CD8-positive, alpha-beta memory T cell (primary cell): ENCODE measurements around the gene DCTPP1. TPM values are rescaled to one million over a fixed set of nuclear protein-coding genes. Genes with fewer than 3 reads are reported as not detected.
"Not testable (repeated sequence)": the region's sequence is repeated elsewhere in the genome, so short reads cannot be mapped to it uniquely, and the experiment has no call there.

Experiments used
- CTCF ChIA-PET: fragments of 350-600 bp; sonication (Branson Sonifier 250); formaldehyde crosslinking; loops from one replicate; lab custom pipeline; 2021; ENCODE audit warnings: antibody characterized with exemption; lab: Charles Lee
- POLR2A ChIA-PET: fragments of 350-600 bp; sonication (Branson Sonifier 250); formaldehyde crosslinking; loops from one replicate; lab custom pipeline; 2021; ENCODE audit warnings: antibody characterized with exemption; lab: Charles Lee
- DNase-seq, 5 donors: peaks; one replicate each; pipeline versions ENCODE4 v3.0.0 to v3.0.0-alpha.2; 2020 to 2022; ENCODE audit warnings: mixed read lengths in 1 of 5
- H3K27ac ChIP-seq: one replicate; pipeline ENCODE4 v1.7.0; 2013; ENCODE audit warnings: low read depth, mild to moderate bottlenecking, low read length, moderate library complexity
- H3K27me3 ChIP-seq: 2 replicates; pipeline ENCODE4 v1.7.0; 2013; ENCODE audit warnings: low read length, mild to moderate bottlenecking; ENCODE audit not compliant: insufficient read depth, poor library complexity, severe bottlenecking
- H3K36me3 ChIP-seq: 2 replicates; pipeline ENCODE4 v1.7.0; 2013; ENCODE audit warnings: mild to moderate bottlenecking, low read length, moderate library complexity; ENCODE audit not compliant: insufficient read depth
- H3K4me1 ChIP-seq: 2 replicates; pipeline ENCODE4 v1.7.0; 2013; ENCODE audit warnings: mild to moderate bottlenecking, low read length, moderate library complexity; ENCODE audit not compliant: insufficient read depth
- H3K4me3 ChIP-seq: 2 replicates; pipeline ENCODE4 v1.7.0; 2013; ENCODE audit warnings: mild to moderate bottlenecking, low read length
- H3K9me3 ChIP-seq: 2 replicates; pipeline ENCODE4 v1.7.0; 2013; ENCODE audit warnings: mild to moderate bottlenecking, low read length
- H3K27ac Mint-ChIP-seq, 8 donors: one replicate each; pipeline ENCODE4 v1.8.0; 2020 to 2021; ENCODE audit warnings: mixed read lengths in 8 of 8, mild to moderate bottlenecking in 6 of 8, inconsistent platforms in 3 of 8, moderate library complexity in 3 of 8
- H3K27me3 Mint-ChIP-seq, 2 donors: one replicate each; pipeline ENCODE4 v1.8.0; 2020 to 2021; ENCODE audit warnings: mixed read lengths in 2 of 2, mild to moderate bottlenecking in 1 of 2, moderate library complexity in 1 of 2
- H3K36me3 Mint-ChIP-seq, 3 donors: one replicate each; pipeline ENCODE4 v1.8.0; 2020 to 2021; ENCODE audit warnings: mixed read lengths in 3 of 3, inconsistent platforms in 1 of 3, mild to moderate bottlenecking in 1 of 3
- H3K4me1 Mint-ChIP-seq, 3 donors: one replicate each; pipeline ENCODE4 v1.8.0; 2020 to 2021; ENCODE audit warnings: mixed read lengths in 3 of 3, inconsistent platforms in 1 of 3, mild to moderate bottlenecking in 1 of 3
- H3K4me3 Mint-ChIP-seq, 7 donors: one replicate each; pipeline ENCODE4 v1.8.0; 2020 to 2021; ENCODE audit warnings: mixed read lengths in 7 of 7, mild to moderate bottlenecking in 6 of 7, moderate library complexity in 4 of 7, inconsistent platforms in 2 of 7
- H3K9me3 Mint-ChIP-seq, 5 donors: one replicate each; pipeline ENCODE4 v1.8.0; 2020 to 2022; ENCODE audit warnings: mixed read lengths in 5 of 5, mild to moderate bottlenecking in 3 of 5, moderate library complexity in 2 of 5, inconsistent platforms in 1 of 5
- polyA plus RNA-seq: library from polyadenylated mRNA; unstranded; fragments of 300-500 nt; fragmentation: Illumina TruSeq; gene quantifications from one replicate; pipeline ENCODE4 v1.2.3, GENCODE V29; 2021
- total RNA-seq, 2 experiments: library from RNA; stranded (reverse); gene quantifications; one replicate each; pipeline ENCODE4 v1.2.3, GENCODE V29; 2021

The DCTPP1 gene
- total RNA-seq (100 to 1,000 TPM; 174 to 175 TPM), polyA plus RNA-seq (73.7 TPM)

GRCh38 chr16:30429678-30430427 lies at the start of gene DCTPP1:
DCTPP1 (minus strand) TSS chr16:30430030; CDS start chr16:30429980, 50 bp downstream.
- Mint-ChIP-seq H3K9me3 (no peaks in the 10 kb centered on the region), H3K27ac (peak within 1 kb of the TSS in 1 of 8 donors; percentile 70), H3K4me3 (no peak within 1 kb of the TSS), H3K27me3 (no peaks in the 10 kb centered on the region), H3K4me1 (peaks cover 17 to 20% (median 20%) of the 10 kb centered on the region in 3 donors), H3K36me3 (peaks cover 0 to 21% (median 7%) of the 10 kb centered on the region in 3 donors)
- H3K9me3 ChIP-seq: no peaks in the 10 kb centered on the region
- CTCF ChIA-PET: interaction anchor here (0.6 to 3.0 kb wide), 69 partner anchors 8 to 552 kb away, joined by 3 to 39 read pairs (median 5); partner anchors contain the start of genes CORO1A, FBRS, ITGAL and PRR14
- H3K4me1 ChIP-seq: peaks cover 25% of the 10 kb centered on the region
- peaks cover 10% of the 10 kb centered on the region for H3K36me3 ChIP-seq
- H3K27me3 ChIP-seq: no peaks in the 10 kb centered on the region
- peak within 1 kb of the TSS; percentile 81 for H3K4me3 ChIP-seq
- peak within 1 kb of the TSS; percentile 62 for H3K27ac ChIP-seq
- peak; percentile 92 to 98 (median 96) for DNase-seq
- POLR2A ChIA-PET: interaction anchor here (0.5 to 1.6 kb wide), 23 partner anchors 12 to 1420 kb away, joined by 3 to 35 read pairs (median 5); partner anchors contain the start of genes ALDOA, CORO1A, ITGAL and ZNF688

- peaks cover 0 to 1% of the 10 kb centered on the region in 2 donors for H3K27me3 Mint-ChIP-seq
- H3K27ac ChIP-seq: no peak overlapping the region
- peak overlapping the region; percentile 47 to 89 (median 84) for H3K27ac Mint-ChIP-seq
- H3K9me3 ChIP-seq: no peaks in the 10 kb centered on the region
- H3K36me3 Mint-ChIP-seq: peaks cover 6 to 91% (median 25%) of the 10 kb centered on the region in 3 donors
- ChIA-PET CTCF (interaction anchor here (1.3 to 3.4 kb wide), 2 partner anchors 29 to 49 kb away, joined by 5 to 27 read pairs; partner anchors contain the start of gene DCTPP1), POLR2A (interaction anchor here (0.7 to 1.2 kb wide), 5 partner anchors 10 to 774 kb away, joined by 3 to 16 read pairs (median 7); no protein-coding TSS in a partner anchor)
- H3K36me3 ChIP-seq: peaks cover 57% of the 10 kb centered on the region
- H3K4me1 ChIP-seq: peaks cover 69% of the 10 kb centered on the region
- no peak overlapping the region for H3K4me3 ChIP-seq
- H3K27me3 ChIP-seq: no peaks in the 10 kb centered on the region
- H3K9me3 Mint-ChIP-seq: no peaks in the 10 kb centered on the region
- no peak for DNase-seq
- H3K4me1 Mint-ChIP-seq: peaks cover 55 to 82% (median 77%) of the 10 kb centered on the region in 3 donors
- peak overlapping the region in 5 of 7 donors; percentile 2 to 50 (median 32) for H3K4me3 Mint-ChIP-seq
Measured at GRCh38 chr16:30478766-30479478, 49.1 kb upstream of the DCTPP1 start.

GRCh38 chr16:30477773-30478172 lies 47.9 kb upstream of the DCTPP1 start:
- POLR2A ChIA-PET: interaction anchor here (0.7 to 3.0 kb wide), 5 partner anchors 10 to 28 kb away, joined by 3 to 19 read pairs (median 5); no protein-coding TSS in a partner anchor
- not testable (repeated sequence) for H3K27ac ChIP-seq, H3K9me3 ChIP-seq, H3K27me3 ChIP-seq, DNase-seq, H3K27me3 Mint-ChIP-seq, H3K4me3 ChIP-seq, H3K9me3 Mint-ChIP-seq
- peak overlapping the region; percentile 68 to 95 (median 83) for H3K27ac Mint-ChIP-seq
- peaks cover 65% of the 10 kb centered on the region for H3K4me1 ChIP-seq
- peak overlapping the region in 6 of 7 donors; percentile 36 to 100 (median 40) for H3K4me3 Mint-ChIP-seq
- H3K4me1 Mint-ChIP-seq: peaks cover 50 to 74% (median 70%) of the 10 kb centered on the region in 3 donors
- H3K36me3 ChIP-seq: peaks cover 47% of the 10 kb centered on the region
- H3K36me3 Mint-ChIP-seq: peaks cover 6 to 91% (median 19%) of the 10 kb centered on the region in 3 donors
- CTCF ChIA-PET: interaction anchor here (1.9 to 3.3 kb wide), 3 partner anchors 20 to 28 kb away, joined by 5 to 28 read pairs (median 22); no protein-coding TSS in a partner anchor

- Histone ChIP-seq H3K4me3 (no peak overlapping the region), H3K27me3 (no peaks in the 10 kb centered on the region), H3K36me3 (peaks cover 40% of the 10 kb centered on the region), H3K27ac (peak overlapping the region; percentile 15), H3K4me1 (peaks cover 62% of the 10 kb centered on the region), H3K9me3 (no peaks in the 10 kb centered on the region)
- Mint-ChIP-seq H3K4me1 (peaks cover 50 to 75% (median 69%) of the 10 kb centered on the region in 3 donors), H3K9me3 (peaks cover 0 to 3% (median 0%) of the 10 kb centered on the region in 5 donors), H3K27me3 (peaks cover 0 to 1% of the 10 kb centered on the region in 2 donors), H3K36me3 (peaks cover 6 to 89% (median 16%) of the 10 kb centered on the region in 3 donors), H3K4me3 (peak overlapping the region in 6 of 7 donors; percentile 15 to 100 (median 42)), H3K27ac (peak overlapping the region; percentile 68 to 95 (median 84))
- DNase-seq: no peak
- ChIA-PET CTCF (interaction anchor here (1.9 to 3.3 kb wide), 4 partner anchors 19 to 47 kb away, joined by 5 to 28 read pairs (median 16); partner anchors contain the start of gene DCTPP1), POLR2A (interaction anchor here (0.7 to 3.0 kb wide), 7 partner anchors 9 to 121 kb away, joined by 3 to 19 read pairs (median 4); no protein-coding TSS in a partner anchor)
Measured at GRCh38 chr16:30476991-30477390, 47.2 kb upstream of the DCTPP1 start.

- H3K4me3 Mint-ChIP-seq: peak overlapping the region; percentile 94 to 100 (median 98)
- Histone ChIP-seq H3K9me3 (no peaks in the 10 kb centered on the region), H3K36me3 (peaks cover 19% of the 10 kb centered on the region), H3K4me1 (peaks cover 74% of the 10 kb centered on the region), H3K27me3 (no peaks in the 10 kb centered on the region), H3K4me3 (peak overlapping the region; percentile 91), H3K27ac (peak overlapping the region; percentile 74)
- peak overlapping the region; percentile 79 to 97 (median 85) for H3K27ac Mint-ChIP-seq
- H3K36me3 Mint-ChIP-seq: peaks cover 6 to 68% (median 7%) of the 10 kb centered on the region in 3 donors
- peaks cover 0 to 1% of the 10 kb centered on the region in 2 donors for H3K27me3 Mint-ChIP-seq
- POLR2A ChIA-PET: interaction anchor here (0.9 to 4.9 kb wide), 11 partner anchors 7 to 408 kb away, joined by 3 to 102 read pairs (median 10); partner anchors contain the start of gene DCTPP1
- CTCF ChIA-PET: interaction anchor here (1.3 to 3.5 kb wide), 6 partner anchors 10 to 45 kb away, joined by 3 to 43 read pairs (median 26); partner anchors contain the start of gene DCTPP1
- H3K9me3 Mint-ChIP-seq: peaks cover 0 to 3% (median 0%) of the 10 kb centered on the region in 5 donors
- DNase-seq: no peak
- peaks cover 54 to 79% (median 67%) of the 10 kb centered on the region in 3 donors for H3K4me1 Mint-ChIP-seq
Measured at GRCh38 chr16:30474684-30475083, 44.9 kb upstream of the DCTPP1 start.

- POLR2A ChIA-PET: interaction anchor here (0.9 to 4.9 kb wide), 14 partner anchors 8 to 408 kb away, joined by 3 to 102 read pairs (median 5); partner anchors contain the start of gene DCTPP1
- H3K27ac Mint-ChIP-seq: peak overlapping the region; percentile 94 to 99 (median 97)
- H3K27me3 Mint-ChIP-seq: peaks cover 0 to 1% of the 10 kb centered on the region in 2 donors
- peak overlapping the region; percentile 96 to 100 (median 98) for H3K4me3 Mint-ChIP-seq
- Histone ChIP-seq H3K36me3 (peaks cover 16% of the 10 kb centered on the region), H3K4me1 (peaks cover 76% of the 10 kb centered on the region), H3K4me3 (peak overlapping the region; percentile 91), H3K27ac (peak overlapping the region; percentile 74), H3K27me3 (no peaks in the 10 kb centered on the region), H3K9me3 (no peaks in the 10 kb centered on the region)
- peaks cover 0 to 3% (median 0%) of the 10 kb centered on the region in 5 donors for H3K9me3 Mint-ChIP-seq
- H3K4me1 Mint-ChIP-seq: peaks cover 57 to 82% (median 68%) of the 10 kb centered on the region in 3 donors
- peaks cover 6 to 61% (median 7%) of the 10 kb centered on the region in 3 donors for H3K36me3 Mint-ChIP-seq
- CTCF ChIA-PET: interaction anchor here (0.6 to 3.5 kb wide), 12 partner anchors 9 to 348 kb away, joined by 3 to 43 read pairs (median 6); partner anchors contain the start of genes DCTPP1 and SEPHS2
- DNase-seq: no peak
Measured at GRCh38 chr16:30474074-30474452, 44.2 kb upstream of the DCTPP1 start.
